HG03571 (cell line): Measurements from ENCODE around the gene SLC15A3.
"Not testable (repeated sequence)": the region's sequence is repeated elsewhere in the genome, so short reads cannot be mapped to it uniquely, and the experiment has no call there.

ENCODE experiments used
- ATAC-seq: cut with Tn5 transposase; IDR thresholded peaks from one replicate; pipeline ENCODE4 v1.9.1; 2021; ENCODE audit not compliant: unreplicated experiment

Gene SLC15A3

GRCh38 chr11:60915248-60915914, 36.6 kb downstream of the SLC15A3 start:
- peak; percentile 44 for ATAC-seq

GRCh38 chr11:60914633-60915247, 37.2 kb downstream of the SLC15A3 start:
- ATAC-seq, result peak; percentile 4

- ATAC-seq, result peak; percentile 33
Observed at GRCh38 chr11:60913793-60914632, 38.0 kb downstream of the SLC15A3 start, which contains the start of gene TMEM109. Gene TMEM109 (plus strand): TSS chr11:60914158. CDS start chr11:60919694, 5,536 bp downstream.

GRCh38 chr11:60912851-60913528, 39.0 kb downstream of the SLC15A3 start:
- no peak for ATAC-seq

- no peak for ATAC-seq
Observed at GRCh38 chr11:60912223-60912850, 39.6 kb downstream of the SLC15A3 start.

GRCh38 chr11:60910711-60911380, 41.1 kb downstream of the SLC15A3 start:
- ATAC-seq, result no peak

GRCh38 chr11:60910281-60910687, 41.7 kb downstream of the SLC15A3 start:
- ATAC-seq, result peak; percentile 36

- not testable (repeated sequence) for ATAC-seq
Observed at GRCh38 chr11:60909680-60910280, 42.2 kb downstream of the SLC15A3 start.

- no peak for ATAC-seq
Observed at GRCh38 chr11:60908803-60909202, 43.2 kb downstream of the SLC15A3 start.

- ATAC-seq, result peak; percentile 63
Observed at GRCh38 chr11:60906132-60906972, 45.6 kb downstream of the SLC15A3 start, which contains the start of gene PRPF19. Gene PRPF19 (minus strand): TSS chr11:60906585. CDS start chr11:60906382, 203 bp downstream.

GRCh38 chr11:60905551-60906113, 46.3 kb downstream of the SLC15A3 start:
- no peak for ATAC-seq

GRCh38 chr11:60905047-60905446, 46.9 kb downstream of the SLC15A3 start:
- ATAC-seq, result no peak

- ATAC-seq, result no peak
Observed at GRCh38 chr11:60902625-60903024, 49.4 kb downstream of the SLC15A3 start.

GRCh38 chr11:60900673-60901404, 51.1 kb downstream of the SLC15A3 start:
- no peak for ATAC-seq

GRCh38 chr11:60899977-60900376, 52.0 kb downstream of the SLC15A3 start:
- no peak for ATAC-seq

GRCh38 chr11:60899046-60899936, 52.7 kb downstream of the SLC15A3 start:
- ATAC-seq, result no peak

GRCh38 chr11:60897496-60897895, 54.5 kb downstream of the SLC15A3 start:
- ATAC-seq, result no peak
